H9 (cell line): ENCODE measurements around the gene SMURF1. TPM values are rescaled to one million over a fixed set of nuclear protein-coding genes. Genes with fewer than 3 reads are reported as not detected.

ENCODE experiments used
- DNase-seq: peaks from one replicate; pipeline ENCODE4 v3.0.0-alpha.2; 2017
- H2AFZ ChIP-seq: one replicate; pipeline ENCODE4 v1.6.1; 2013; ENCODE audit warnings: mild to moderate bottlenecking, low read length, control low read depth, moderate library complexity
- H2AK5ac ChIP-seq: 2 replicates; pipeline ENCODE4 v1.6.1; 2013; ENCODE audit warnings: low read length, control low read depth, mixed read lengths; ENCODE audit not compliant: insufficient read length
- H2BK120ac ChIP-seq: one replicate; pipeline ENCODE4 v1.6.1; 2013; ENCODE audit warnings: low read depth, mild to moderate bottlenecking, low read length, control low read depth, inconsistent platforms; ENCODE audit not compliant: poor library complexity, severe bottlenecking
- H2BK12ac ChIP-seq: 2 replicates; pipeline ENCODE4 v1.6.1; 2013; ENCODE audit warnings: low read length, control low read depth, mixed read lengths, low read depth; ENCODE audit not compliant: insufficient read length
- H2BK15ac ChIP-seq: 2 replicates; pipeline ENCODE4 v1.6.1; 2013; ENCODE audit warnings: low read depth, low read length, control low read depth
- H2BK20ac ChIP-seq: one replicate; pipeline ENCODE4 v1.6.1; 2013; ENCODE audit warnings: low read depth, mild to moderate bottlenecking, low read length, control low read depth, inconsistent platforms; ENCODE audit not compliant: poor library complexity, severe bottlenecking
- H2BK5ac ChIP-seq: 2 replicates; pipeline ENCODE4 v1.6.1; 2013; ENCODE audit warnings: low read length, control low read depth, mixed read lengths; ENCODE audit not compliant: insufficient read length
- H3K14ac ChIP-seq: 2 replicates; pipeline ENCODE4 v1.6.1; 2013; ENCODE audit warnings: low read length, control low read depth; ENCODE audit not compliant: insufficient read depth
- H3K18ac ChIP-seq: 2 replicates; pipeline ENCODE4 v1.6.1; 2013; ENCODE audit warnings: low read depth, mild to moderate bottlenecking, mixed read lengths, low read length, control low read depth; ENCODE audit not compliant: insufficient read length
- H3K23ac ChIP-seq: 2 replicates; pipeline ENCODE4 v1.6.1; 2013; ENCODE audit warnings: low read length, control low read depth, mixed read lengths, low read depth; ENCODE audit not compliant: insufficient read length
- H3K23me2 ChIP-seq: 2 replicates; pipeline ENCODE4 v1.6.1; 2013; ENCODE audit warnings: low read depth, mild to moderate bottlenecking, mixed read lengths, low read length, control low read depth; ENCODE audit not compliant: insufficient read length, poor library complexity, severe bottlenecking
- H3K27ac ChIP-seq: 2 replicates; pipeline ENCODE4 v1.5.1; 2013; ENCODE audit warnings: low read length, control low read depth, mixed read lengths, low read depth; ENCODE audit not compliant: insufficient read length
- H3K27me3 ChIP-seq: 2 replicates; pipeline ENCODE4 v1.6.1; 2013; ENCODE audit warnings: low read length, control low read depth, inconsistent platforms; ENCODE audit not compliant: insufficient read depth
- H3K4ac ChIP-seq: 2 replicates; pipeline ENCODE4 v1.6.1; 2013; ENCODE audit warnings: low read depth, mild to moderate bottlenecking, control low read depth, inconsistent platforms, low read length, moderate library complexity
- H3K4me1 ChIP-seq: 2 replicates; pipeline ENCODE4 v1.6.1; 2013; ENCODE audit warnings: low read length, control low read depth, inconsistent platforms; ENCODE audit not compliant: insufficient read depth
- H3K4me2 ChIP-seq: 2 replicates; pipeline ENCODE4 v1.6.1; 2013; ENCODE audit warnings: low read length, control low read depth, mixed read lengths; ENCODE audit not compliant: insufficient read length, insufficient read depth
- H3K56ac ChIP-seq: 2 replicates; pipeline ENCODE4 v1.6.1; 2013; ENCODE audit warnings: low read depth, mild to moderate bottlenecking, mixed read lengths, low read length, control low read depth; ENCODE audit not compliant: insufficient read length
- H3K79me1 ChIP-seq: 2 replicates; pipeline ENCODE4 v1.6.1; 2013; ENCODE audit warnings: low read depth, mild to moderate bottlenecking, moderate library complexity, low read length, control low read depth, inconsistent platforms; ENCODE audit not compliant: insufficient read depth, poor library complexity, severe bottlenecking
- H3K79me2 ChIP-seq: 2 replicates; pipeline ENCODE4 v1.6.1; 2013; ENCODE audit warnings: low read length, control low read depth, inconsistent platforms; ENCODE audit not compliant: insufficient read depth
- H3K9ac ChIP-seq: 2 replicates; pipeline ENCODE4 v1.6.1; 2013; ENCODE audit warnings: low read length, control low read depth, mixed read lengths; ENCODE audit not compliant: insufficient read length; ENCODE audit errors: extremely low read depth
- H3K9me3 ChIP-seq: one replicate; pipeline ENCODE4 v1.6.1; 2013; ENCODE audit warnings: low read depth, low read length, inconsistent platforms; ENCODE audit not compliant: control insufficient read depth
- H3T11ph ChIP-seq: one replicate; pipeline ENCODE4 v1.6.1; 2013; ENCODE audit warnings: mild to moderate bottlenecking, low read length, control low read depth, inconsistent platforms
- H4K20me1 ChIP-seq: one replicate; pipeline ENCODE4 v1.6.1; 2013; ENCODE audit not compliant: control insufficient read depth, insufficient read length, insufficient read depth
- H4K5ac ChIP-seq: 2 replicates; pipeline ENCODE4 v1.6.1; 2013; ENCODE audit warnings: low read depth, mild to moderate bottlenecking, mixed read lengths, low read length, control low read depth; ENCODE audit not compliant: insufficient read length
- H4K8ac ChIP-seq: replicated peaks from 2 replicates; pipeline ENCODE4 v1.6.1; 2013; ENCODE audit warnings: low read length, control low read depth, mixed read lengths, low read depth; ENCODE audit not compliant: insufficient read length
- H4K91ac ChIP-seq: 2 replicates; pipeline ENCODE4 v1.6.1; 2013; ENCODE audit warnings: low read depth, mild to moderate bottlenecking, moderate library complexity, mixed read lengths, low read length, control low read depth; ENCODE audit not compliant: insufficient read length
- H3K27ac Mint-ChIP-seq, 3 experiments: 2 replicates in 2 of 3; 3 replicates in 1 of 3; pipeline ENCODE4 v1.8.0; 2020 to 2021; ENCODE audit warnings: mixed read lengths in 3 of 3, mild to moderate bottlenecking in 1 of 3, moderate library complexity in 1 of 3
- H3K27me3 Mint-ChIP-seq: 2 replicates; pipeline ENCODE4 v1.8.0; 2021; ENCODE audit warnings: low read depth, mild to moderate bottlenecking, moderate library complexity, mixed read lengths
- H3K36me3 Mint-ChIP-seq, 3 experiments: 2 replicates in 2 of 3; 3 replicates in 1 of 3; pipeline ENCODE4 v1.8.0; 2020 to 2021; ENCODE audit warnings: low read depth in 3 of 3, mixed read lengths in 3 of 3; ENCODE audit not compliant: insufficient read depth in 1 of 3
- H3K4me1 Mint-ChIP-seq, 2 experiments: 2 replicates each; pipeline ENCODE4 v1.8.0; 2020; ENCODE audit warnings: mixed read lengths in 2 of 2
- H3K4me3 Mint-ChIP-seq, 2 experiments: 2 replicates in 1 of 2; 3 replicates in 1 of 2; pipeline ENCODE4 v1.8.0; 2020 to 2021; ENCODE audit warnings: mild to moderate bottlenecking in 2 of 2, mixed read lengths in 2 of 2, moderate library complexity in 1 of 2
- H3K9me3 Mint-ChIP-seq, 2 experiments: 2 replicates in 1 of 2; 3 replicates in 1 of 2; pipeline ENCODE4 v1.8.0; 2020; ENCODE audit warnings: mild to moderate bottlenecking in 2 of 2, mixed read lengths in 2 of 2, moderate library complexity in 1 of 2
- WGBS: extraction: QIAGEN DNeasy Blood & Tissue Kit; methylation state at CpG from one replicate; pipeline ENCODE4 v1.1.7; 2013; ENCODE audit warnings: missing lambda C conversion rate, low lambda C conversion rate, mixed read lengths; ENCODE audit not compliant: insufficient read length; ENCODE audit errors: extremely low coverage; 5-methylcytosine and 5-hydroxymethylcytosine counted together
- total RNA-seq: library from RNA; stranded (reverse); gene quantifications from 2 replicates; pipeline ENCODE4 v1.2.1, GENCODE V29; 2021
- TF ChIP-seq, protein P1 (sequence below): fragments of 200-600 bp; sonication (generic); conservative IDR thresholded peaks from 3 replicates; pipeline ENCODE4 v1.8.0; 2021; ENCODE audit warnings: antibody characterized with exemption, mild to moderate bottlenecking

SMURF1 gene
- total RNA-seq, 1 experiment from 2014 or later: 29.4 TPM

GRCh38 chr7:99008921-99009530 lies 134.9 kb downstream of the SMURF1 start:
- Histone ChIP-seq H3K23me2 (no peaks in the 10 kb centered on the region), H2BK120ac (no peak overlapping the region), H3K4ac (no peak overlapping the region), H3K18ac (no peak overlapping the region), H2AFZ (no peak overlapping the region), H3K4me1 (no peaks in the 10 kb centered on the region), H4K8ac (no peak overlapping the region), H2BK15ac (no peak overlapping the region), H3K14ac (no peak overlapping the region), H2AK5ac (no peak overlapping the region), H3K79me1 (no peaks in the 10 kb centered on the region), H4K20me1 (no peaks in the 10 kb centered on the region), H3T11ph (no peak overlapping the region), H2BK5ac (no peak overlapping the region), H2BK12ac (no peak overlapping the region), H3K4me2 (no peak overlapping the region), H2BK20ac (no peak overlapping the region), H3K9me3 (no peaks in the 10 kb centered on the region), H3K9ac (no peak overlapping the region), H3K27ac (no peak overlapping the region), H4K5ac (no peak overlapping the region), H4K91ac (no peak overlapping the region), H3K23ac (no peak overlapping the region), H3K79me2 (no peaks in the 10 kb centered on the region), H3K56ac (no peak overlapping the region), H3K27me3 (no peaks in the 10 kb centered on the region)
- DNase-seq: no peak
- Mint-ChIP-seq H3K27me3 (no peaks in the 10 kb centered on the region), H3K9me3 (no peaks in the 10 kb centered on the region), H3K4me1 (no peaks in the 10 kb centered on the region), H3K4me3 (no peak overlapping the region), H3K36me3 (peaks cover 39 to 88% (median 77%) of the 10 kb centered on the region in 3 experiments; a peak in 6 of 7 replicates), H3K27ac (no peak overlapping the region)
- TF ChIP-seq, protein P1, sequence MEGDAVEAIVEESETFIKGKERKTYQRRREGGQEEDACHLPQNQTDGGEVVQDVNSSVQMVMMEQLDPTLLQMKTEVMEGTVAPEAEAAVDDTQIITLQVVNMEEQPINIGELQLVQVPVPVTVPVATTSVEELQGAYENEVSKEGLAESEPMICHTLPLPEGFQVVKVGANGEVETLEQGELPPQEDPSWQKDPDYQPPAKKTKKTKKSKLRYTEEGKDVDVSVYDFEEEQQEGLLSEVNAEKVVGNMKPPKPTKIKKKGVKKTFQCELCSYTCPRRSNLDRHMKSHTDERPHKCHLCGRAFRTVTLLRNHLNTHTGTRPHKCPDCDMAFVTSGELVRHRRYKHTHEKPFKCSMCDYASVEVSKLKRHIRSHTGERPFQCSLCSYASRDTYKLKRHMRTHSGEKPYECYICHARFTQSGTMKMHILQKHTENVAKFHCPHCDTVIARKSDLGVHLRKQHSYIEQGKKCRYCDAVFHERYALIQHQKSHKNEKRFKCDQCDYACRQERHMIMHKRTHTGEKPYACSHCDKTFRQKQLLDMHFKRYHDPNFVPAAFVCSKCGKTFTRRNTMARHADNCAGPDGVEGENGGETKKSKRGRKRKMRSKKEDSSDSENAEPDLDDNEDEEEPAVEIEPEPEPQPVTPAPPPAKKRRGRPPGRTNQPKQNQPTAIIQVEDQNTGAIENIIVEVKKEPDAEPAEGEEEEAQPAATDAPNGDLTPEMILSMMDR: no peak
- WGBS: no CpG with 5 or more reads among the region's 11 CpGs
